NCI-H1694 (cell line): Measurements from ENCODE around the gene KCNG1.
A peak's percentile ranks its signal among the peaks of the same experiment; 100 is the strongest.
"Not testable (repeated sequence)": the region's sequence is repeated elsewhere in the genome, so short reads cannot be mapped to it uniquely, and the experiment has no call there.

Experiments
- DNase-seq: peaks from one replicate; lab custom pipeline; 2025; lab: John Stamatoyannopoulos, UW

KCNG1 gene, protein sequence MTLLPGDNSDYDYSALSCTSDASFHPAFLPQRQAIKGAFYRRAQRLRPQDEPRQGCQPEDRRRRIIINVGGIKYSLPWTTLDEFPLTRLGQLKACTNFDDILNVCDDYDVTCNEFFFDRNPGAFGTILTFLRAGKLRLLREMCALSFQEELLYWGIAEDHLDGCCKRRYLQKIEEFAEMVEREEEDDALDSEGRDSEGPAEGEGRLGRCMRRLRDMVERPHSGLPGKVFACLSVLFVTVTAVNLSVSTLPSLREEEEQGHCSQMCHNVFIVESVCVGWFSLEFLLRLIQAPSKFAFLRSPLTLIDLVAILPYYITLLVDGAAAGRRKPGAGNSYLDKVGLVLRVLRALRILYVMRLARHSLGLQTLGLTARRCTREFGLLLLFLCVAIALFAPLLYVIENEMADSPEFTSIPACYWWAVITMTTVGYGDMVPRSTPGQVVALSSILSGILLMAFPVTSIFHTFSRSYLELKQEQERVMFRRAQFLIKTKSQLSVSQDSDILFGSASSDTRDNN

GRCh38 chr20:51022803-51023616 is at the start of gene KCNG1:
KCNG1 (minus strand) TSS chr20:51023107; CDS start chr20:51010338, 12,769 bp downstream.
- DNase-seq = peak; percentile 38

- DNase-seq = no peak
Measured at GRCh38 chr20:51070621-51071020, 47.7 kb upstream of the KCNG1 start.

DNA sequence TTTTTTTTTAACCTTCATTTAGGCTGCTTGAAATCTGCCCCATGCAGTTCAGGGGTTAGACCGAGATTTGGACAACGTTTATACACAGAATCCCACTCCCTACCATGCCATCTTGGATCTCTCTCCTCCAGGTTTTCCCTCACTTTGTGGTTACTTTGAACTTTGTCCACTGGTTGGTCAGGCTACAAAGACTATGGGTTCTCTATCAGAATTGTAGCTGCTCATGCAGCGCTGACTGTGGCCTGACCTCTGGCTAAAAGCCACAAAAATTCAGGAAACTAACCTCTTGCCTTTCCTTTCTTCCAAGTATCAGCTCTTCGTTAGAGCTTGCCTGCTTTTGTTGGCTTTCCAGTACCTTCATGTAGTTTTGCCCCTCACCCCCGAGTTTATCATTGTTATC is 44.9 kb upstream of the KCNG1 start:
- no peak for DNase-seq

- no peak for DNase-seq
Measured at GRCh38 chr20:51065615-51066014, 42.7 kb upstream of the KCNG1 start.

GRCh38 chr20:51064137-51064536 is 41.2 kb upstream of the KCNG1 start:
- no peak for DNase-seq

DNA sequence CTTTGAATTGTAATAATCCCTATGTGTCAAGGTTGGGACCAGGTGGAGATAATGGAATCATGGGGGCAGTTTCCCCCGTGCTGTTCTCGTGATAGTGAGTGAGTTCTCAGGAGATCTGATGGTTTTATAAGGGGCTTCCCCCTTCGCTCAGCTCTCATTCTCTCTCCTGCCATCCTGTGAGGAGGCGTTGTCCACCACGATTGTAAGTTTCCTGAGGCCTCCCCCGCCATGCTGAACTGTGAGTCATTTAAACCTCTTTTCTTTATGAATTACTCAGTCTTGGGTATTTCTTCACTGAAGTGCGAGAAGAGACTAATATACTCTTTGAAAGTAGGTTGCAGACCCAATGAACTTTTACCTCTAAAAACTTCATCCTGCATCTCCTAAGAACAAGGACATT is 39.2 kb upstream of the KCNG1 start:
- no peak for DNase-seq

- no peak for DNase-seq
Measured at GRCh38 chr20:51061418-51062045, 38.6 kb upstream of the KCNG1 start.

GRCh38 chr20:51060301-51060700 is 37.4 kb upstream of the KCNG1 start:
- DNase-seq = no peak

- no peak for DNase-seq
Measured at GRCh38 chr20:51059862-51060261, 37.0 kb upstream of the KCNG1 start.

DNA sequence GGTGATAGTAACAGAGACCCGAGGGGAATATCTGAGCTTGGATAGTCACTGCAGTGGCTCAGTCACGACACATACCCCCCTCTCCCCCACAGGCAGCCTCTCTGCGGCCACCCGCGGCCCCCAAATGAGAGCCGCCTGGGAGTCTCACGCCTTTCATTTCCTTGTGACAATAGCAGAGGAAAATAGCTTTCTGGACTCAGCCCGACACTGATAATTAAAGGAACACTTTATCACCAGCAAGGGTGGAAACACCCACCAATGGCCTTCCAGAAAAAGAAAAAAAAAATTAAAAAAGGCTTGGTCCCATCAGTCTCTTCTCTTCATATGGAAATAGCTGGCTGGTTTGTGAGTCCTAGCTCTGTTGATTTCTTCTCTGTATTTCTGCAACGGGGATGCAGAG is 35.1 kb upstream of the KCNG1 start:
- DNase-seq = no peak

DNA sequence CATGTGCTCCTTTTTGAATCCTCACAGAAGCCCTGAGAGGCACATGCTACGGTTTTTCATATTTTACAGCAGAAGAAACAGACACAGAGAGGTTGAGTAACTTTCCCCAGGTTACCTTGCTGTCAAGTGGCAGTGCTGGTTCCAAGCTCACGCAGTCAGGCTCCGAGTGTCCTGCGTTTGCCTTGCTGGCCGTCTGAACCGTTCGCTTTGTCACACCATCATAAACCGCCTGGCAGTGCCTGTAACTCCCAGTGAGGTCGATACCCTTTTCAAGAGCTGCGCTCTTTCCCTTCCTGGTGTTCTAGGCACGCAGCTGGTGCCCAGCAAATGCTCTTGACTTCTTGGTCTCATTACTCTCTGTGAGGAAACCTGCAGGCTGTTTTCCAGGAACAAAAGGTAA is 31.3 kb upstream of the KCNG1 start:
- DNase-seq = no peak

GRCh38 chr20:51050531-51051075 is 27.7 kb upstream of the KCNG1 start:
- DNase-seq = no peak

GRCh38 chr20:51046021-51046985 is 23.4 kb upstream of the KCNG1 start:
- no peak for DNase-seq

- not testable (repeated sequence) for DNase-seq
Measured at GRCh38 chr20:51045492-51045891, 22.6 kb upstream of the KCNG1 start.

DNA sequence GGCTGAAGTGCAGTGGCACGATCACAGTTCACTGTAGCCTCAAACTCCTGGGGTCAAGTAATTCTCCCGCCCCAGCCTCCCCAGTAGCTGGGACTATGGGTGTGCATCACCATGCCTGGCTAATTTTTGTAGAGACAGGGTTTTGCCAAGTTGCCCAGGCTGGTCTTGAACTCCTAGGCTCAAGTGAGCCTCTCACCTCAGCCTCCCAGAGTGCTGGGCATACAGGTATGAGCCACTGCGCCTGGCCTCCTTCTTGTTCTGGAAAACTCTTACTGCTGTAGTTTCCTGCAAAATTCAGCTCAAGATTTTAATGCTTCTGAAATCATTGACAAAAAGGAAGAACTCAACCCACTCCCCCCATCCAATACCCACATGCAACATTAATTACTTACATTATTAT is 21.9 kb upstream of the KCNG1 start:
- DNase-seq = no peak

DNA sequence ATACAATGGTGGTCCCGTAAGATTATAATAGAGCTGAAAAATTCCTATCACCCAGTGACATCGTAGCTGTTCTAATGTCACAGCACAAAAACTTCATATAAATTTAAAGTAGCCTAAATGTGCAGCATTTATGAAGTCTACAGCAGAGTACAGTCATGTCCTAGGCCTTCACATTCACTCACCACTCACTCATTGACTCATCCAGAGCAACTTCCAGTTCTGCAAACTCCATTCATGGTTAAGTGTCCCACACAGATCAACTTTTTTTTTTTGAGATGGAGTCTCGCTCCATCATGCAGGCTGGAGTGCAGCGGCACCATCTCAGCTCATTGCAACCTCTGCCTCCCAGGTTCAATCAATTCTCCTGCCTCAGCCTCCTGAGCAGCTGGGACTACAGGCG is 20.9 kb upstream of the KCNG1 start:
- DNase-seq = no peak

DNA sequence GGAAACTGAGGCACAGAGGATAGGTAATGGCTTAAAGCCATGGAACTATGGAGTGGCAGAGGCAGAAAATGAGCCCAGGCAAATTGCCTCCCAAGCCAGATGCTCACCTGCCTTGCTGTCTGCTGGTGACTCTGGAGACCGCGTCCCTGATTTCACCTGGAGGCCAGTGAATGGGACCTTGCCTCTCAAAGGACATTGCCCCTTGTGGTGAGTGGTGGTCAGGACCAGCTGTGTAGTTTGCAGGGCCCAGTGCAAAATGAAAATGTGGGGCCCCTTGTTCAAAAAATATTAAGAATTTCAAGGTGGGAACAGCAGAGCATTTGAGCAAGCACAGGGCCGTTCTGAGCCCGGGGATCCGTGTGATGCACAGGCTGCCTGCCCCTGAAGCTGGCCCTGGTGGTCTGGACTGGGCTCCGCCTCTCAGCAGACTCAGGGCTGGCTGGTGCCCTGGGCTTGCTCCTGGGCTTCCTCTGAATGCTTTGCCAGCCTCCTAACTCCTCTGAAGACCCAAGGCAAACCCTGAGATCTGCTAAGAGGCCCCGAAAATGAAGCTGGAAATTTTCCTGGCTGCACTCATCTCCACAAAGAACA is 19.8 kb upstream of the KCNG1 start:
- DNase-seq = no peak

- DNase-seq = no peak
Measured at GRCh38 chr20:51042064-51042463, 19.2 kb upstream of the KCNG1 start.

- DNase-seq = peak; percentile 95
Measured at GRCh38 chr20:51037532-51038115, 14.7 kb upstream of the KCNG1 start.

GRCh38 chr20:51036827-51037531 is 14.1 kb upstream of the KCNG1 start:
- DNase-seq = peak; percentile 61
